Measurements from ENCODE around the gene CDK12. TPM values are rescaled to one million over a fixed set of nuclear protein-coding genes. Genes with fewer than 3 reads are reported as not detected.
A peak's percentile ranks its signal among the peaks of the same experiment; 100 is the strongest.

The CDK12 gene
- total and polyA plus RNA-seq, 7 donors = 3.5 to 25.3 (median 17.8) TPM

GRCh38 chr17:39566094-39566850 lies 105.0 kb downstream of the CDK12 start:
- TF ChIP-seq CTCF (IDR thresholded peaks at IDR 0.05) = no peak
- WGBS, 3 donors = 59 to 71% (median 66%) methylated on average over 11 of the region's 11 CpGs
- intact Hi-C loops (cut with DNase I) = no loop called here
- Histone ChIP-seq H3K27me3 (ENCODE audit: insufficient read depth in 3 of 3, low read length in 2 of 3) (no peaks in the 10 kb centered on the region), H3K36me3 (ENCODE audit: insufficient read depth in 1 of 2, low read depth in 1 of 2) (peaks cover 0 to 46% of the 10 kb centered on the region in 2 donors), H3K4me3 (no peak overlapping the region), H3K4me1 (peaks cover 7% of the 10 kb centered on the region), H3K9me3 (no peaks in the 10 kb centered on the region), H3K27ac (no peak overlapping the region)
- DNase-seq (no peak), ATAC-seq (peak in 1 of 4 donors; percentile 63)

- H3K36me3 ChIP-seq (ENCODE audit: insufficient read depth in 1 of 2, low read depth in 1 of 2) = peaks cover 0 to 34% of the 10 kb centered on the region in 2 donors
- intact Hi-C loops (cut with DNase I) = no loop called here
- no peak overlapping the region for H3K27ac ChIP-seq
- H3K27me3 ChIP-seq (ENCODE audit: insufficient read depth in 3 of 3, low read length in 2 of 3) = no peaks in the 10 kb centered on the region
- no peak overlapping the region for H3K4me3 ChIP-seq
- H3K4me1 ChIP-seq = peaks cover 12% of the 10 kb centered on the region
- ATAC-seq (no peak), DNase-seq (no peak)
- 59 to 76% (median 61%) methylated on average over 9 of the region's 9 CpGs for WGBS, 3 donors
- H3K9me3 ChIP-seq = no peaks in the 10 kb centered on the region
- no peak for TF ChIP-seq CTCF (IDR thresholded peaks at IDR 0.05)
These were observed 107.4 kb downstream of the CDK12 start for GRCh38 chr17:39568702-39569101.

GRCh38 chr17:39569126-39569525 lies 107.8 kb downstream of the CDK12 start:
- H3K9me3 ChIP-seq = no peaks in the 10 kb centered on the region
- no peak overlapping the region for H3K4me3 ChIP-seq
- 59 to 69% (median 64%) methylated on average over 1 of the region's 1 CpG for WGBS, 3 donors
- H3K36me3 ChIP-seq (ENCODE audit: insufficient read depth in 1 of 2, low read depth in 1 of 2) = peaks cover 0 to 34% of the 10 kb centered on the region in 2 donors
- peaks cover 13% of the 10 kb centered on the region for H3K4me1 ChIP-seq
- intact Hi-C loops (cut with DNase I) = no loop called here
- ATAC-seq (no peak), DNase-seq (no peak)
- no peaks in the 10 kb centered on the region for H3K27me3 ChIP-seq (ENCODE audit: insufficient read depth in 3 of 3, low read length in 2 of 3)
- no peak overlapping the region for H3K27ac ChIP-seq
- no peak for TF ChIP-seq CTCF (IDR thresholded peaks at IDR 0.05)

- peaks cover 0 to 12% of the 10 kb centered on the region in 2 donors for H3K36me3 ChIP-seq (ENCODE audit: insufficient read depth in 1 of 2, low read depth in 1 of 2)
- no peaks in the 10 kb centered on the region for H3K9me3 ChIP-seq
- no peak overlapping the region for H3K27ac ChIP-seq
- intact Hi-C loops (cut with DNase I) = no loop called here
- no peaks in the 10 kb centered on the region for H3K27me3 ChIP-seq (ENCODE audit: insufficient read depth in 3 of 3, low read length in 2 of 3)
- DNase-seq (no peak), ATAC-seq (no peak)
- 86 to 93% (median 92%) methylated on average over 2 of the region's 2 CpGs for WGBS, 3 donors
- TF ChIP-seq CTCF (IDR thresholded peaks at IDR 0.05) = no peak
- H3K4me1 ChIP-seq = peaks cover 8% of the 10 kb centered on the region
- H3K4me3 ChIP-seq = no peak overlapping the region
These were observed 110.8 kb downstream of the CDK12 start for GRCh38 chr17:39572121-39572520.
